HG03280 (cell line): ENCODE results near the gene MFGE8.
"Not testable (repeated sequence)": the region's sequence is repeated elsewhere in the genome, so short reads cannot be mapped to it uniquely, and the experiment has no call there.

Source experiments
- ATAC-seq: cut with Tn5 transposase; IDR thresholded peaks from one replicate; pipeline ENCODE4 v1.9.1; 2021; ENCODE audit warnings: mild to moderate bottlenecking, moderate library complexity; ENCODE audit not compliant: unreplicated experiment

The MFGE8 gene, protein sequence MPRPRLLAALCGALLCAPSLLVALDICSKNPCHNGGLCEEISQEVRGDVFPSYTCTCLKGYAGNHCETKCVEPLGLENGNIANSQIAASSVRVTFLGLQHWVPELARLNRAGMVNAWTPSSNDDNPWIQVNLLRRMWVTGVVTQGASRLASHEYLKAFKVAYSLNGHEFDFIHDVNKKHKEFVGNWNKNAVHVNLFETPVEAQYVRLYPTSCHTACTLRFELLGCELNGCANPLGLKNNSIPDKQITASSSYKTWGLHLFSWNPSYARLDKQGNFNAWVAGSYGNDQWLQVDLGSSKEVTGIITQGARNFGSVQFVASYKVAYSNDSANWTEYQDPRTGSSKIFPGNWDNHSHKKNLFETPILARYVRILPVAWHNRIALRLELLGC

GRCh38 chr15:88913017-88913849 is at the start of gene MFGE8:
TSS of gene MFGE8 (minus strand) at chr15:88913379. CDS start at chr15:88913319, 60 bp downstream.
- ATAC-seq, result peak; percentile 81

DNA sequence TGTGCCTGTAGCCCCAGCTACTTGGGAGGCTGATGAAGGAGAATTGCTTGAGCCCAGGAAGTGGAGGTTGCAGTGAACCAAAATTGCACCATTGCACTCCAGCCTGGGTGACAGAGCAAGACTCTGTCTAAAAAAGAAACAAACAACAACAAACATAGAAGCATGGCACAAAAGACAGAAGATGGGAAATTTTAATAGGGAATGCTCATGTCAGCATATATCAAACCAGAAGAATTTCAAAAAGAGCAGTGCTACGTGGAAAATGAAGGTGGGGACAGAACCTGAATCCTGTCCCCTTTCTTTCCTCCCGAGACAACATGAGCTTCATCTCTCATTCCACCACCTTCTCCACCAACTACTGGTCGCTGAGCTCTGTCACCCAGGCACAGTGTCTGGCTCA is 46.3 kb upstream of the MFGE8 start:
- ATAC-seq, result no peak

DNA sequence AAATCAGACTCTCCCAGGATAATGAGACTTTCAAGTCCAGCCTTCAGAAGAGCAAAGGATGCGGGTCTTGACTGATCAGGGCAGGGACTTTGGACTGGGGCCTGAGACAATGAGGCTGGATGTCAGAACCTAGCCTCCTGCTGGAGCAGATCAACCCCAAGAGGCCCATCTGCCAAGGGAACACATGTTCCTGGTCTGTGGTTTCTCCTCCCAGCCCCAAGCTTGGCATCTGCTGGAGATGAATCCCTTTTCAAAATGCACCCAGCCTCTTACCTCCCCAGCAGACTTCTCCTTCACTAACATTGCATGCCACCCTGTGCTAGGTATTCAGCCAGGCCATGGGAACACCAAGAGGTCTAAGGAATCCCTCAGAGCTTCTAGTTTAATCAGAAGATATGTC is 43.7 kb upstream of the MFGE8 start:
- ATAC-seq, result no peak

DNA sequence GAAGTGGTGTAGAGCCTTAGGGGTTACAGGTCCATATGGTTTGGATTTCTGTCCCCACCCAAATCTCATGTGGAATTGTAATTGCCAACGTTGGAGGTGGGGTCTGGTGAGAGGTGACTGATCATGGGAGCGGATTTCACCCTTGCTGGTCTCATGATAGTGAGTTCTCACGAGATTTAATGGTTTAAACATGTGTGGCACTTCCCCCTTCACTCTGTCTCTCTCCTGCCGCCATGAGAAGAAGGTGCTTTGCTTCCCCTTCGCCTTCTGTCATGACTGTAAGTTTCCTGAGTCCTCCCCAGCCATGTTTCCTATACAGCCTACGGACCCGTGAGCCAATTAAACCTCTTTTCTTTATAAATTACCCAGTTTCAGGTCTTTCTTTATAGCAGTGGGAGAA is 43.1 kb upstream of the MFGE8 start:
- no peak for ATAC-seq

DNA sequence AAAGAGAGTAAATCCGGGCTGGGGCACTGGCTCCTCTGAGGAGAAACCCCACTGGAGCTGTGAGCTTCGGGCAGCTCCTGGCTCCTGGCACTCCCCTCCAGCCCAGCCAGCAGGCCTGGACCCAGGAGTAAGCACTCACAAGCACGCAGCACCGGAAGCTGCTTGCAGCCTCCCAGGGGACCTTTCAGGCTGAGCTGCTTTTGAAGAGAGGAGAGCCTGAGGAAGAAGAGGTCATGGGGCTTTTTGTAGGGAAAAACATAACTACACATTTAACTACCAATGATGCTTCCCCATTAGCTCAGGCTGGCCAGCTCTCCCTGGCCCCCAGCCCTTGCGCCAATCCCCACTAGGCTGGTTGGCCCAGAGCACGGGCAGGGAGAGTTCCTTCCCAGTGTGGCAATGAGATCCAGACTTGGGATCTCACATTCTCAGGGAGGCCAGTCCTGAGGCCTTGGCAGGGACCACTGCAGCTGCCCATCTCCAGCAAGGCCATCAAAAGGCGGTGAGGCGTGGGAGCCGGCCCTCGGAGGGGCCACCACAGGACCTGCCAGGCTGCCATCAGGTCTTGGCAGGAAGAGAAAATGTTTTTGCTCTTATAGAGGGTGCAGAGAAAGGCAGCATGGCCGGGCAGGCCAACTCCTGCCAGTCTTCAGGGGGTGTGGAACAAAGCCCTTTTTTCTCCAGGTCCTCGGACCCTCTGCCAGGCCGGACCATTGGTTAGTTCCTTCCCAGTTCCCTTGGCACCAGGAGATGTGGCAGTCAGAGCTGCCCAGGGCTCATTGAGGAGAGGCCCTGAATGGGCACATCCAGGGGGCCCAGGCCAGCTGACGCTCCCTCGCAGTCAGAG is 41.5 kb upstream of the MFGE8 start:
- no peak for ATAC-seq

DNA sequence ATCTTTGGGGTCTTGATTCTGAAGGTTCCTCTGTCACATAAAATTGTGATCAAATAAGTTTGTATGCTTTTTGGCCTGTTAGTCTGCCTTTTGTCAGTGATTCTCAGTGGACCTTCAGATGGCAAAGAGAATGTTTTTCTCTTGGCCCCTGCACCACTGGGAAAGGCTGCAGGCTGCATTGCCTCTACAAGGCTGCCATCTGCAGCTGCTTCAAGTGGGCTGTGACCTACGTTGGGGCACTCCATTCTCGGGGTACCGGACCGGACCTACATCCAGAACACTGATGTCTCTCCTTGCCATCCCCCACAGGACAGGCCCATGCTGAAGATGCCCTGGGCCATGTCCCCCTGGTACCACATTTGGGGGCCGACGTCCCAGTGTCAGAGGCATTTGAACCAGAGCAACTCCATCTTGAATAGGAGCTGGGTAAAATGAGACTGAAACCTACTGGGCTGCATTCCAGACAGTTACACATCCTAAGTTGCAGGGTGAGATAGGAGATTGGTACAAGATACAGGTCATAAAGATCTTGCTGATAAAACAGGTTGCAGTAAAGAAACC is 37.5 kb upstream of the MFGE8 start:
- ATAC-seq, result no peak

- ATAC-seq, result no peak
Measured at GRCh38 chr15:88949734-88950400, 36.7 kb upstream of the MFGE8 start.

- no peak for ATAC-seq
Measured at GRCh38 chr15:88940110-88940675, 27.0 kb upstream of the MFGE8 start.

DNA sequence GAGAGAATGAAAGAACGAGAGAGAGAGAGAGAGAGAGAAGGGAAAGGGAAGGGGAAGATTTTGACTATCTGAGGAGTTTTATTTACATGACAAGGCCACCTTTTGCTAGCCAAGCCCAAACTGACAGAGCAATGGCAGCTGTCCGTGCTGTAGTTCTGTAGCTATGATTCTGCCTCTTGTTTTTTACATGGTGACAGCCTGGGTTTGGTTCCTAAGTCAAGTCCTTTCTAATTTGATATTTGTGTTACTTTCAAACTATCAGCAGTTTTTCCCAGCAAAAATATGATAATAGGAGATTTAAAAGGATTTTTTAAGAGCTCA is 26.3 kb upstream of the MFGE8 start:
- ATAC-seq, result no peak

DNA sequence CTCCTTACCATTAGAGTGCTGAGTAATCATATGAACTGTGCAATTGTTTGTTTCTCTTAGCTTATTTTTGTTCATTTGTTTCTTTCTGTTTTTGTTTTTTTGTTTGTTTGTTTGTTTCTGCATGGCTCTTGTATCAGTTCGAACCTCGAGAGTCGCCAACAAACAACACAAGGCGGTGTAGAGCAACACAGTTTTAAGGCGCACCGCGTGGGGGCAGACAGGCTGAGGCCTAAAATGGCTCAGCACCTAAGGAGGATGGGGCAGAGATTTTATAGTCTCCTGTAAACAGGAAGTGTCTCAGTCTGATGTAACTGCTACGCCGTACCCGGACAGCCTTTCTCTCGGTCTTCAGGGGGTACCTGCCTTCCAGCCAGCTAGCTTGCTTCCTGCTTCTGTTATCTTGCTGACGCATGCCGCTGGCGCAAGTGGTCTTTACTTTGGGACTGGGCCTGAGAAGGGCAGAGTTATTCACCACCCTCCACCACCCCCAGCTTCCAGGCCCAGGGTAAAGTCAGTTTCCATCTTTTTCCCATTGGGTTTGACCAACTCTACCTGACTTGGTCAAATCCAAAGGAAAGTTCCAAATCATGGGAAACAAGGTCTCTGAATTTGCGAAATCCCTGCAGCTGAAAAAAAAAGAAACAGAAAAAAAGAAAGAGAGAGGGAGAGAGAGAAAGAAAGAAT is 25.8 kb upstream of the MFGE8 start:
- no peak for ATAC-seq

DNA sequence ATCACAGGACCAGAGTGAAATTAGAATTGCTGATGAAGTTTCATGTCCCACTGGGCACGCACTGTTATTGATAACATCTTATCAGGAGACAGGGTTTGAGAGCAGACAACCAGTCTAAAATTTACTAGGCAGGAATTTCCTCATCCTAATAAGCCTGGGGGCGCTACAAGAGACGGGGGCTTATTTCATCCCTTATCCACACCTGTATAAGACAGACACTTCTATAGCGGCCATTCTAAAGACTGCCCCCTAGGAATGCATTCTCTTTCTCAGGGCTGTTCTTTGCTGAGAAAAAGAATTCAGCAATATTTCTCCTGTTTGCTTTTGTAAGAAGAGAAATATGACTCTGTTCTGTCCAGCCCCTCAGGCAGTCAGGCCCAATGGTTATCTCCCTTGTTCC is 21.3 kb upstream of the MFGE8 start:
- ATAC-seq, result not testable (repeated sequence)

GRCh38 chr15:88932875-88933330 is 19.7 kb upstream of the MFGE8 start:
- ATAC-seq, result no peak

- no peak for ATAC-seq
Measured at GRCh38 chr15:88932271-88932874, 19.2 kb upstream of the MFGE8 start.

DNA sequence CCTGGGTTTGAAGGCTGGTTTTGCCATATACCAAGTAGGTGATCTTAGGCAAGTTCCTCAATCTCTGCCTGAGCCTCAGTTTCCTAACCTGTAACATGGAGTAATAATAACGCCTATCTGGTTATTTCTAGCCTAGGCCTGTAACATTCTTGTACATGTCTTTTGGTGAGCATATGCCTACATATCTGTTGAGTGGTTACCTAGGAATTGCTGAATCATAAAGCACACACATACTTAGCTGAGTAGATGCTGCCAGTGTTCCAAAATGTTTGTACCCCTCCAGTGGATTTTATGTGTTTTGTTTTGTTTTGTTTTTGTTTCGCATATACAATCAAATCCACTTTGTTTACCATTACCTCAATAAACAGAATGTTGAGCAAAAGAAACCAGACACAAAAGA is 17.4 kb upstream of the MFGE8 start:
- ATAC-seq, result no peak

DNA sequence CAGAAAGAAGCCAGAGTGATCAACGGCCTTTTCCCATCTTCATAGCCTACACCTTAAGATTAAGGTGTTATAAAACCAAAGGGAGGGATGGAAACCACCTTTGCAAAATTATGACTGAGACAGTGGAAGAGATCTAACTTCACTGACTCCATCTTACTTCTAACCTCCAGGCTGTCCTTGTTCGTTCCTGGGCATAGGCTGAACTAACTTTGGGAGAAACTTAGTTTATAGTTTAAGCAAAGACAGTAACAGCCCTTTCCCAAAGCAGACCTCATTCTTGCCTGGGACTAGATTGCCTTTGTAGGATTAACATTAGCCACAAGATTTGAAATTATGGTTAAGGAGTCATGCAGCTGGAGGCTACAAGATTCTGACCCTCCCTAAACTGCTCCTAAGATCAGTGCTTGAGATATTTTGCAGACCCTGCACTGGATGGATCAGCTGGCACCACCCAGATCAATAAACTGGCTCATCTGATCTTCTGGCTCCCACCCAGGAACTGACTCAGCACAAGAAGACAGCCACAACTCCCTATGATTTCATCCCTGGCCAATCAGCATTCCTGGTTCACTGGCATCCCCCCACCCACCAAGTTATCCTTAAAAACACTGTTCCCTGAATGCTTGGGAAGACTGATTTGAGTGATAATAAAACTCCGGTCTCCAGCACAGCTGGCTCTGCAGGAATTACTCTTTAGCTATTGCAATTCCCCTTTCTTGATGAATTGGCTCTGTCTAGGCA is 16.3 kb upstream of the MFGE8 start:
- not testable (repeated sequence) for ATAC-seq

- not testable (repeated sequence) for ATAC-seq
Measured at GRCh38 chr15:88928192-88928591, 15.0 kb upstream of the MFGE8 start.

GRCh38 chr15:88925648-88926047 is 12.5 kb upstream of the MFGE8 start:
- ATAC-seq, result not testable (repeated sequence)

- ATAC-seq, result not testable (repeated sequence)
Measured at GRCh38 chr15:88920892-88921435, 7.8 kb upstream of the MFGE8 start.
